Kidney epithelial cell (primary cell): Measurements from ENCODE around the gene HSF2. TPM values are rescaled to one million over a fixed set of nuclear protein-coding genes. Genes with fewer than 3 reads are reported as not detected.

Source experiments
- DNase-seq: peaks from one replicate; pipeline ENCODE4 v3.0.0-alpha.2; 2010; ENCODE audit warnings: low read depth
- H3K27me3 ChIP-seq: 2 replicates; pipeline ENCODE4 v1.6.0; 2011; ENCODE audit warnings: low read length; ENCODE audit not compliant: control insufficient read depth, insufficient read depth
- H3K36me3 ChIP-seq: 2 replicates; pipeline ENCODE4 v1.5.1; 2011; ENCODE audit warnings: low read length; ENCODE audit not compliant: control insufficient read depth, insufficient read depth
- H3K4me3 ChIP-seq: 2 replicates; pipeline ENCODE4 v1.5.1; 2011; ENCODE audit warnings: low read depth, mild to moderate bottlenecking, control low read depth, low read length
- CTCF ChIP-seq: IDR thresholded peaks from 2 replicates; pipeline ENCODE4 v1.5.1; 2011; ENCODE audit warnings: mild to moderate bottlenecking, moderate library complexity, low read length, control low read depth, inconsistent platforms; ENCODE audit not compliant: insufficient read depth, poor library complexity, severe bottlenecking
- total RNA-seq: library from RNA; depleted of rRNA; stranded (reverse); fragments of >200 nt; gene quantifications from 2 replicates; pipeline ENCODE4 v1.2.3, GENCODE V29; 2015

Gene HSF2
- total RNA-seq, 1 donor from 2014 or later, result 17.3 TPM

GRCh38 chr6:122404444-122404843 is 5.0 kb downstream of the HSF2 start:
- Histone ChIP-seq H3K36me3 (no peaks in the 10 kb centered on the region), H3K4me3 (no peak overlapping the region), H3K27me3 (no peaks in the 10 kb centered on the region)
- TF ChIP-seq CTCF, result no peak
- DNase-seq, result no peak

- no peaks in the 10 kb centered on the region for H3K36me3 ChIP-seq
- no peak for DNase-seq
- H3K4me3 ChIP-seq, result no peak overlapping the region
- no peaks in the 10 kb centered on the region for H3K27me3 ChIP-seq
- no peak for TF ChIP-seq CTCF
Observed at GRCh38 chr6:122405417-122405816, 6.0 kb downstream of the HSF2 start.

- no peaks in the 10 kb centered on the region for H3K27me3 ChIP-seq
- H3K36me3 ChIP-seq, result no peaks in the 10 kb centered on the region
- TF ChIP-seq CTCF, result no peak
- no peak for DNase-seq
- H3K4me3 ChIP-seq, result no peak overlapping the region
Observed at GRCh38 chr6:122406187-122406586, 6.7 kb downstream of the HSF2 start.

GRCh38 chr6:122407712-122408111 is 8.3 kb downstream of the HSF2 start:
- no peaks in the 10 kb centered on the region for H3K27me3 ChIP-seq
- TF ChIP-seq CTCF, result no peak
- no peaks in the 10 kb centered on the region for H3K36me3 ChIP-seq
- DNase-seq, result no peak
- no peak overlapping the region for H3K4me3 ChIP-seq

- DNase-seq, result no peak
- Histone ChIP-seq H3K36me3 (no peaks in the 10 kb centered on the region), H3K27me3 (no peaks in the 10 kb centered on the region), H3K4me3 (no peak overlapping the region)
- TF ChIP-seq CTCF, result no peak
Observed at GRCh38 chr6:122408240-122408639, 8.8 kb downstream of the HSF2 start.

- no peaks in the 10 kb centered on the region for H3K36me3 ChIP-seq
- no peak for TF ChIP-seq CTCF
- H3K27me3 ChIP-seq, result no peaks in the 10 kb centered on the region
- no peak overlapping the region for H3K4me3 ChIP-seq
- DNase-seq, result no peak
Observed at GRCh38 chr6:122408702-122409458, 9.4 kb downstream of the HSF2 start.
